Neural cell (in vitro differentiated cells): ENCODE measurements around the gene COPG1. TPM values are rescaled to one million over a fixed set of nuclear protein-coding genes. Genes with fewer than 3 reads are reported as not detected.

ENCODE experiments used
- H2AFZ ChIP-seq: fragments of 200-600, 300-800 bp; sonication (generic), shearing (Covaris generic); 2 replicates; pipeline ENCODE4 v1.6.0; 2014; ENCODE audit warnings: low read depth, mild to moderate bottlenecking, antibody characterized with exemption, low read length, moderate library complexity
- H3F3A ChIP-seq: fragments of 200-600 bp; shearing (Covaris generic); 2 replicates; pipeline ENCODE4 v1.6.1; 2016; ENCODE audit warnings: mild to moderate bottlenecking, moderate library complexity, mixed read lengths, antibody characterized with exemption, low read length; ENCODE audit not compliant: insufficient read depth, poor library complexity, severe bottlenecking
- H3K27ac ChIP-seq: fragments of 200-600, 300-800 bp; sonication (generic), shearing (Covaris generic); 2 replicates; pipeline ENCODE4 v1.5.1; 2014; ENCODE audit warnings: mild to moderate bottlenecking, low read length, moderate library complexity
- H3K27me3 ChIP-seq: fragments of 300-800, 200-600 bp; sonication (generic), shearing (Covaris generic); 2 replicates; pipeline ENCODE4 v1.6.0; 2014; ENCODE audit warnings: mild to moderate bottlenecking, low read depth, low read length, moderate library complexity; ENCODE audit not compliant: insufficient read depth
- H3K36me3 ChIP-seq: fragments of 300-800, 200-600 bp; sonication (generic), shearing (Covaris generic); 2 replicates; pipeline ENCODE4 v1.5.1; 2014; ENCODE audit warnings: mild to moderate bottlenecking, antibody characterized with exemption, low read length, moderate library complexity; ENCODE audit not compliant: insufficient read depth
- H3K4me2 ChIP-seq: fragments of 300-800, 200-600 bp; sonication (generic), shearing (Covaris generic); 2 replicates; pipeline ENCODE4 v1.6.0; 2014; ENCODE audit warnings: mild to moderate bottlenecking, low read length
- H3K4me3 ChIP-seq: fragments of 300-800, 200-600 bp; sonication (generic), shearing (Covaris generic); 2 replicates; pipeline ENCODE4 v1.5.1; 2014; ENCODE audit warnings: mild to moderate bottlenecking, low read length, moderate library complexity
- H3K79me2 ChIP-seq: fragments of 200-600 bp; shearing (Covaris generic); replicated peaks from 2 replicates; pipeline ENCODE4 v1.6.0; 2014; ENCODE audit warnings: mild to moderate bottlenecking, low read length, moderate library complexity; ENCODE audit not compliant: insufficient read depth
- H3K9ac ChIP-seq: fragments of 300-800, 200-600 bp; sonication (generic), shearing (Covaris generic); 2 replicates; pipeline ENCODE4 v1.6.1; 2016; ENCODE audit warnings: mild to moderate bottlenecking, low read length, mixed read lengths
- H3K9me2 ChIP-seq: fragments of 200-600 bp; shearing (Covaris generic); 2 replicates; pipeline ENCODE4 v1.6.1; 2016; ENCODE audit warnings: mild to moderate bottlenecking, low read length, mixed read lengths; ENCODE audit not compliant: insufficient read depth
- H3K9me3 ChIP-seq: fragments of 200-600, 300-800 bp; sonication (generic), shearing (Covaris generic); 2 replicates; pipeline ENCODE4 v1.6.1; 2016; ENCODE audit warnings: mild to moderate bottlenecking, mixed run types, low read length, moderate library complexity, mixed read lengths
- H4K20me1 ChIP-seq: fragments of 200-600 bp; shearing (Covaris generic); 2 replicates; pipeline ENCODE4 v1.6.1; 2016; ENCODE audit warnings: mild to moderate bottlenecking, mixed run types; ENCODE audit not compliant: insufficient read depth
- CTCF ChIP-seq: fragments of 450-650 bp; IDR thresholded peaks from 2 replicates; pipeline ENCODE4 v1.5.1; 2014; ENCODE audit warnings: antibody characterized with exemption, mild to moderate bottlenecking, moderate library complexity; ENCODE audit not compliant: poor library complexity, severe bottlenecking
- EP300 ChIP-seq: fragments of 450-650 bp; conservative IDR thresholded peaks from 2 replicates; pipeline ENCODE4 v1.6.1; 2014; ENCODE audit warnings: antibody characterized with exemption, mild to moderate bottlenecking, moderate library complexity; ENCODE audit not compliant: poor library complexity, severe bottlenecking
- EZH2 ChIP-seq: fragments of 200-600, 300-800 bp; shearing (Covaris generic), sonication (generic); IDR thresholded peaks from 2 replicates; pipeline ENCODE4 v1.6.1; 2014; ENCODE audit warnings: antibody characterized with exemption, low read length, borderline replicate concordance, mild to moderate bottlenecking; ENCODE audit not compliant: insufficient read depth, poor library complexity, severe bottlenecking
- MXI1 ChIP-seq: fragments of 450-650 bp; conservative IDR thresholded peaks from 2 replicates; pipeline ENCODE4 v1.6.1; 2014; ENCODE audit warnings: antibody characterized with exemption, mild to moderate bottlenecking; ENCODE audit not compliant: poor library complexity, severe bottlenecking
- POLR2AphosphoS5 ChIP-seq: IDR thresholded peaks from 2 replicates; pipeline ENCODE4 v1.6.1; 2012
- RAD21 ChIP-seq: fragments of 450-650 bp; conservative IDR thresholded peaks from 2 replicates; pipeline ENCODE4 v1.6.1; 2014; ENCODE audit warnings: antibody characterized with exemption, mild to moderate bottlenecking, moderate library complexity
- REST ChIP-seq: IDR thresholded peaks from 2 replicates; pipeline ENCODE4 v1.6.1; 2012; ENCODE audit warnings: borderline replicate concordance
- SMC3 ChIP-seq: fragments of 450-650 bp; conservative IDR thresholded peaks from 2 replicates; pipeline ENCODE4 v1.6.1; 2014; ENCODE audit warnings: antibody characterized with exemption, mild to moderate bottlenecking, moderate library complexity; ENCODE audit not compliant: poor library complexity
- TAF1 ChIP-seq: IDR thresholded peaks from 2 replicates; pipeline ENCODE4 v1.6.1; 2012; ENCODE audit warnings: low read depth
- polyA plus RNA-seq: library from polyadenylated mRNA; depleted of rRNA; stranded (reverse); fragments of >200 nt; gene quantifications from 2 replicates; pipeline ENCODE4 v1.2.3, GENCODE V29; 2014

The COPG1 gene
- polyA plus RNA-seq, 1 donor from 2014 or later, result 75.0 TPM

- no peaks in the 10 kb centered on the region for H3K9me2 ChIP-seq
- no peaks in the 10 kb centered on the region for H4K20me1 ChIP-seq
- H3K79me2 ChIP-seq, result peaks cover 16% of the 10 kb centered on the region
- no peak overlapping the region for H2AFZ ChIP-seq
- TF ChIP-seq TAF1, result no peak
- TF ChIP-seq RAD21, result no peak
- no peak for TF ChIP-seq REST
- TF ChIP-seq SMC3, result no peak
- TF ChIP-seq EZH2, result no peak
- no peak for TF ChIP-seq MXI1
- TF ChIP-seq POLR2AphosphoS5, result no peak
- TF ChIP-seq CTCF, result no peak
- TF ChIP-seq EP300, result no peak
- H3F3A ChIP-seq, result peaks cover 4% of the 10 kb centered on the region
- no peaks in the 10 kb centered on the region for H3K36me3 ChIP-seq
- H3K27ac ChIP-seq, result no peak overlapping the region
- no peak overlapping the region for H3K4me2 ChIP-seq
- H3K9me3 ChIP-seq, result no peaks in the 10 kb centered on the region
- no peak overlapping the region for H3K4me3 ChIP-seq
- no peaks in the 10 kb centered on the region for H3K27me3 ChIP-seq
- H3K9ac ChIP-seq, result no peak overlapping the region
Observed at GRCh38 chr3:129310111-129311011, 61.0 kb downstream of the COPG1 start.

- no peak overlapping the region for H2AFZ ChIP-seq
- H3K4me3 ChIP-seq, result no peak overlapping the region
- H3K27ac ChIP-seq, result no peak overlapping the region
- H3K4me2 ChIP-seq, result no peak overlapping the region
- no peaks in the 10 kb centered on the region for H3K27me3 ChIP-seq
- H4K20me1 ChIP-seq, result no peaks in the 10 kb centered on the region
- no peaks in the 10 kb centered on the region for H3K9me3 ChIP-seq
- no peaks in the 10 kb centered on the region for H3K36me3 ChIP-seq
- H3K9ac ChIP-seq, result no peak overlapping the region
- TF ChIP-seq POLR2AphosphoS5 (no peak), EZH2 (no peak), CTCF (no peak), RAD21 (no peak), SMC3 (no peak), REST (no peak), EP300 (no peak), MXI1 (no peak), TAF1 (no peak)
- no peaks in the 10 kb centered on the region for H3K9me2 ChIP-seq
- peaks cover 4% of the 10 kb centered on the region for H3F3A ChIP-seq
- peaks cover 16% of the 10 kb centered on the region for H3K79me2 ChIP-seq
Observed at GRCh38 chr3:129311054-129311902, 61.9 kb downstream of the COPG1 start.
